ENCODE results near the gene CYP2C18.
"Not testable (repeated sequence)": the region's sequence is repeated elsewhere in the genome, so short reads cannot be mapped to it uniquely, and the experiment has no call there.

The CYP2C18 gene

DNA sequence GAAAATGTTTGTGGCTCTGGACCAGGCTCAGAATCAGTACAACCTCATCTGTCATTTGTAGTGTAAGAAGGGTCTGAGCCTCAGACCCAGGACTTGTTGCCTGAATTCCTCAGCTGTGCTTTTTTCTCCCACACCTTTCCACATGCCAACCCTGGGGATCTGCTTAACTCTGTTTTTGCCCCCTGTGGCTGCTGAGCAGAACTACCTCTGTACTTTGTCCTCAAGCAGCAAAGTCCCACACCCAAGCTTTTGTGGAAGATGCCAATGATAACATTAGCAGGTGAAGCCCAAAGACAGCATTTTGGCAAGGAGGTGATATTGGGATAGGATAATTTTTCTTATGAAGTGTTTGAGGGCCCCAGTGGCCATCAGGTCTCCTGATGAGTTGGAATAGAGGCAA lies 5.8 kb upstream of the CYP2C18 start:
- Histone ChIP-seq H3K9ac (ENCODE audit: low read depth, low read length, poor library complexity) (no peak overlapping the region), H2BK5ac (ENCODE audit: low read length) (no peak overlapping the region), H3K27ac (replicated peaks; ENCODE audit: low read length) (no peak overlapping the region), H3K9me3 (replicated peaks in 1 of 2; ENCODE audit: control insufficient read depth in 2 of 2, insufficient read depth in 1 of 2, low read depth in 1 of 2, low read length in 2 of 2) (no peaks in the 10 kb centered on the region), H3K23ac (ENCODE audit: low read depth, low read length, poor library complexity) (no peak overlapping the region), H2BK120ac (ENCODE audit: low read depth, low read length) (no peak overlapping the region), H2AK5ac (ENCODE audit: low read depth, low read length) (no peak overlapping the region), H2BK12ac (ENCODE audit: low read length) (no peak overlapping the region), H3K4me2 (ENCODE audit: insufficient read depth, low read length, poor library complexity, severe bottlenecking) (no peak overlapping the region), H3K36me3 (replicated peaks in 1 of 2; ENCODE audit: control insufficient read depth in 2 of 2, insufficient read depth in 2 of 2, low read length in 2 of 2) (no peaks in the 10 kb centered on the region), H3K14ac (ENCODE audit: low read length) (no peak overlapping the region), H3K27me3 (ENCODE audit: control insufficient read depth in 3 of 3, insufficient read depth in 3 of 3, low read depth in 1 of 3, low read length in 3 of 3) (no peaks in the 10 kb centered on the region), H3K4me1 (ENCODE audit: control insufficient read depth in 2 of 2, insufficient read depth in 1 of 2, low read depth in 1 of 2, low read length in 2 of 2) (peaks cover 0 to 1% of the 10 kb centered on the region in 2 donors), H3K79me1 (ENCODE audit: low read depth, low read length) (no peaks in the 10 kb centered on the region), H4K8ac (ENCODE audit: low read depth, low read length) (no peak overlapping the region), H4K91ac (ENCODE audit: low read depth, low read length, poor library complexity) (no peak overlapping the region), H3K18ac (ENCODE audit: low read length) (no peak overlapping the region), H3K4ac (ENCODE audit: low read length) (no peak overlapping the region), H2BK15ac (ENCODE audit: low read length) (no peak overlapping the region), H2AFZ (ENCODE audit: low read length) (no peak overlapping the region), H3K4me3 (ENCODE audit: low read length in 2 of 2) (no peak overlapping the region)
- DNase-seq (ENCODE audit: low spot score) = no peak

DNA sequence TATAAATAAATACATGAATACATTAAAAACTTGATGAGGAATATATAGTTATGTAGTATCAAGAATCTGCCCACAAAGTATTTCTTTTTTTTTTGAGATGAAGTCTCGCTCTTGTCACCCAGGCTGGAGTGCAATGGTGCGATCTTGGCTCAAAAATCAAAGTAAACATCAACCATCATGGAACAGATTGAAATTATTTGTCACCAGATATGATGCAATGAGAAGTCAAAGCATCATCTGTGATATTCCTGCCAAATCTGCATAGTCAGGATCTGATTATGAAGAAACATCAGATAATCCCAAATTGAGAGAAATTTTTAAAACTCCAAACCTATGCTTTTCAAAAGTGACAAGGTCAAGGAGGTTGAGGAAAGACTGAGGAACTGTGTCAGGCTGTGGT lies 5.1 kb upstream of the CYP2C18 start:
- no peak for DNase-seq (ENCODE audit: low spot score)
- no peaks in the 10 kb centered on the region for H3K36me3 ChIP-seq (replicated peaks in 1 of 2; ENCODE audit: control insufficient read depth in 2 of 2, insufficient read depth in 2 of 2, low read length in 2 of 2)
- no CpG with 5 or more reads among the region's 2 CpGs for WGBS, 2 donors (ENCODE audit: extremely low coverage in 2 of 2, insufficient read length in 2 of 2, insufficient replicate concordance in 1 of 2)
- no peak overlapping the region for H3K27ac ChIP-seq (replicated peaks; ENCODE audit: low read length)
- no peak overlapping the region for H2BK12ac ChIP-seq (ENCODE audit: low read length)
- H3K14ac ChIP-seq (ENCODE audit: low read length) = no peak overlapping the region
- H3K79me1 ChIP-seq (ENCODE audit: low read depth, low read length) = no peaks in the 10 kb centered on the region
- H2AK5ac ChIP-seq (ENCODE audit: low read depth, low read length) = no peak overlapping the region
- peaks cover 0 to 3% of the 10 kb centered on the region in 2 donors for H3K4me1 ChIP-seq (ENCODE audit: control insufficient read depth in 2 of 2, insufficient read depth in 1 of 2, low read depth in 1 of 2, low read length in 2 of 2)
- H2BK120ac ChIP-seq (ENCODE audit: low read depth, low read length) = no peak overlapping the region
- H4K91ac ChIP-seq (ENCODE audit: low read depth, low read length, poor library complexity) = no peak overlapping the region
- no peak overlapping the region for H3K9ac ChIP-seq (ENCODE audit: low read depth, low read length, poor library complexity)
- H3K18ac ChIP-seq (ENCODE audit: low read length) = no peak overlapping the region
- no peak overlapping the region for H2BK15ac ChIP-seq (ENCODE audit: low read length)
- H3K27me3 ChIP-seq (ENCODE audit: control insufficient read depth in 3 of 3, insufficient read depth in 3 of 3, low read depth in 1 of 3, low read length in 3 of 3) = no peaks in the 10 kb centered on the region
- no peaks in the 10 kb centered on the region for H3K9me3 ChIP-seq (replicated peaks in 1 of 2; ENCODE audit: control insufficient read depth in 2 of 2, insufficient read depth in 1 of 2, low read depth in 1 of 2, low read length in 2 of 2)
- no peak overlapping the region for H3K4me2 ChIP-seq (ENCODE audit: insufficient read depth, low read length, poor library complexity, severe bottlenecking)
- no peak overlapping the region for H2AFZ ChIP-seq (ENCODE audit: low read length)
- H3K4ac ChIP-seq (ENCODE audit: low read length) = no peak overlapping the region
- H2BK5ac ChIP-seq (ENCODE audit: low read length) = no peak overlapping the region
- no peak overlapping the region for H3K4me3 ChIP-seq (ENCODE audit: low read length in 2 of 2)
- no peak overlapping the region for H4K8ac ChIP-seq (ENCODE audit: low read depth, low read length)
- no peak overlapping the region for H3K23ac ChIP-seq (ENCODE audit: low read depth, low read length, poor library complexity)

DNA sequence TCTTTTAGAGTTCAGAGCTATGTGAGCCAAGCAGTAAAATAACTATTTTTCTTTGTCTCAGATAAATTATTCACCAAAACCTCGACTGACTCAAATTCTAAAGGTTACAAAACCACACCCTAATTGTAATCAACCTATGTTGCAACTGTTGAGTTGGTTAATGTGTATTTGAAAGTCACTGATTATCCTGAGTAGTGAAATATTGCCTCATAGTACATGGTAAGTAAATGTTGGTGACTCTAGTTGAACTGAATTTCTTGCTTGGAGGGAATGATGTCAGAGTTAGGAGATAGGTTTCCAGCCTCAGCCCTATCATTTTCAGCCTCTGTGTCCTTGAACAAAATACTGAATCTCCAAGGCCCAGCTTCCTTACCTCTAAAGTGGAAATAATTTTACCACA lies 3.0 kb upstream of the CYP2C18 start:
- Histone ChIP-seq H3K27ac (replicated peaks; ENCODE audit: low read length) (no peak overlapping the region), H4K91ac (ENCODE audit: low read depth, low read length, poor library complexity) (no peak overlapping the region), H2BK120ac (ENCODE audit: low read depth, low read length) (no peak overlapping the region), H3K9ac (ENCODE audit: low read depth, low read length, poor library complexity) (no peak overlapping the region), H3K14ac (ENCODE audit: low read length) (no peak overlapping the region), H3K18ac (ENCODE audit: low read length) (no peak overlapping the region), H2AFZ (ENCODE audit: low read length) (no peak overlapping the region), H2BK12ac (ENCODE audit: low read length) (no peak overlapping the region), H3K4me2 (ENCODE audit: insufficient read depth, low read length, poor library complexity, severe bottlenecking) (no peak overlapping the region), H3K23ac (ENCODE audit: low read depth, low read length, poor library complexity) (no peak overlapping the region), H3K4me3 (ENCODE audit: low read length in 2 of 2) (no peak overlapping the region), H3K4ac (ENCODE audit: low read length) (no peak overlapping the region), H2AK5ac (ENCODE audit: low read depth, low read length) (no peak overlapping the region), H2BK15ac (ENCODE audit: low read length) (no peak overlapping the region), H4K8ac (ENCODE audit: low read depth, low read length) (no peak overlapping the region), H3K79me1 (ENCODE audit: low read depth, low read length) (no peaks in the 10 kb centered on the region), H3K27me3 (ENCODE audit: control insufficient read depth in 3 of 3, insufficient read depth in 3 of 3, low read depth in 1 of 3, low read length in 3 of 3) (no peaks in the 10 kb centered on the region), H3K9me3 (replicated peaks in 1 of 2; ENCODE audit: control insufficient read depth in 2 of 2, insufficient read depth in 1 of 2, low read depth in 1 of 2, low read length in 2 of 2) (no peaks in the 10 kb centered on the region), H2BK5ac (ENCODE audit: low read length) (no peak overlapping the region), H3K4me1 (ENCODE audit: control insufficient read depth in 2 of 2, insufficient read depth in 1 of 2, low read depth in 1 of 2, low read length in 2 of 2) (peaks cover 0 to 2% of the 10 kb centered on the region in 2 donors), H3K36me3 (replicated peaks in 1 of 2; ENCODE audit: control insufficient read depth in 2 of 2, insufficient read depth in 2 of 2, low read length in 2 of 2) (no peaks in the 10 kb centered on the region)
- no peak for DNase-seq (ENCODE audit: low spot score)
- WGBS, 2 donors (ENCODE audit: extremely low coverage in 2 of 2, insufficient read length in 2 of 2, insufficient replicate concordance in 1 of 2) = no CpG with 5 or more reads among the region's 1 CpG

DNA sequence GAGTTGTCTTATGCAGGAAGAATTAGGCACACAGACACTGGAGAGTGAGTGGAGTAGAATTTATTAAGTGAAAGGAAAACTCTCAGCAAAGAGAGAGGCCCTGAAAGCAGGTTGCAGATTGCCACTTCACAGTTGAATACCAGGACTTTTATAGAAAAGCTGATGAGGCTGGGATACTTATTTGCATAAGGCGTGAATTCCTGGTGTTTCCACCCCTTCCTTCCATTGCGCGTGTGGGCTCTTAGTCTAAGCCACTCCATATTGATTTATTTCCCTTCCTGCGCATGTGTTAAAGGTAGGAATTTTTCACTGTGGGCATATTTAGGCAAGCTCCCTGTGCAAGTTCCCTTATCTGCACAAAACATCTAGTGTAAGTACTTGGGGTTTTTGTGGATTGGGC lies 893 bp upstream of the CYP2C18 start:
- not testable (repeated sequence) for H2BK120ac ChIP-seq (ENCODE audit: low read depth, low read length); H2AK5ac ChIP-seq (ENCODE audit: low read depth, low read length); H4K91ac ChIP-seq (ENCODE audit: low read depth, low read length, poor library complexity); H2BK12ac ChIP-seq (ENCODE audit: low read length); H2AFZ ChIP-seq (ENCODE audit: low read length); H3K9ac ChIP-seq (ENCODE audit: low read depth, low read length, poor library complexity); DNase-seq (ENCODE audit: low spot score); H3K9me3 ChIP-seq (replicated peaks in 1 of 2; ENCODE audit: control insufficient read depth in 2 of 2, insufficient read depth in 1 of 2, low read depth in 1 of 2, low read length in 2 of 2); H3K23ac ChIP-seq (ENCODE audit: low read depth, low read length, poor library complexity); H3K36me3 ChIP-seq (replicated peaks in 1 of 2; ENCODE audit: control insufficient read depth in 2 of 2, insufficient read depth in 2 of 2, low read length in 2 of 2); H3K4me2 ChIP-seq (ENCODE audit: insufficient read depth, low read length, poor library complexity, severe bottlenecking); H3K27me3 ChIP-seq (ENCODE audit: control insufficient read depth in 3 of 3, insufficient read depth in 3 of 3, low read depth in 1 of 3, low read length in 3 of 3); H3K4ac ChIP-seq (ENCODE audit: low read length); H3K14ac ChIP-seq (ENCODE audit: low read length); H3K27ac ChIP-seq (replicated peaks; ENCODE audit: low read length); H2BK15ac ChIP-seq (ENCODE audit: low read length); H2BK5ac ChIP-seq (ENCODE audit: low read length); H3K4me3 ChIP-seq (ENCODE audit: low read length in 2 of 2); H3K18ac ChIP-seq (ENCODE audit: low read length); H4K8ac ChIP-seq (ENCODE audit: low read depth, low read length); H3K79me1 ChIP-seq (ENCODE audit: low read depth, low read length); H3K4me1 ChIP-seq (ENCODE audit: control insufficient read depth in 2 of 2, insufficient read depth in 1 of 2, low read depth in 1 of 2, low read length in 2 of 2)
- WGBS, 2 donors (ENCODE audit: extremely low coverage in 2 of 2, insufficient read length in 2 of 2, insufficient replicate concordance in 1 of 2) = no CpG with 5 or more reads among the region's 4 CpGs
